ENCODE results near the gene GRM5.
"Not testable (repeated sequence)": the region's sequence is repeated elsewhere in the genome, so short reads cannot be mapped to it uniquely, and the experiment has no call there.

Gene GRM5

GRCh38 chr11:88541006-88541405, 524.8 kb downstream of the GRM5 start:
- H3K4me1 Mint-ChIP-seq: peaks cover 15% of the 10 kb centered on the region
- no peak overlapping the region for H3K27ac Mint-ChIP-seq
- H3K4me3 Mint-ChIP-seq: no peak overlapping the region
- H3K36me3 Mint-ChIP-seq: no peaks in the 10 kb centered on the region
- no peaks in the 10 kb centered on the region for H3K9me3 Mint-ChIP-seq
- no peak for DNase-seq (ENCODE audit: low spot score in 2 of 2)
- ATAC-seq: no peak

GRCh38 chr11:88538098-88538497, 527.7 kb downstream of the GRM5 start:
- H3K27ac Mint-ChIP-seq: no peak overlapping the region

DNA sequence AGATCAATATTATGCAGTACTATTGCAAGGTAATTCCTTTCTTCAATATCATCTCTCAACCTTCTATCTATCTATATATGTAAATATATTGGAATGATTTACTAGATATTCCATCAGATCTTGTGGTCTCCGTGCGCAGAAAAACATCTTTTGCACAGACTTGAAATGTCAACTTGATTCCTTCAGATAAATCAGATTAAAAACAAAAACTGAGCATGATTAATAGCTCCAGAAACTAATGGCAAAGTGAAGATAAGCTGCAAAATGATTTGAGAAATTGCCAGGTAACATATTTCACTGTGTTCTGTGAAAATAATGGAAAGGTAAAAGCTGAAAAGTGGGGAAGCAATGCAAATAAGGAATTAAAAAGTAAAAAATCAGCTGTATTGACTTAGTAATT, 528.2 kb downstream of the GRM5 start:
- no peak overlapping the region for H3K27ac Mint-ChIP-seq
- peaks cover 24% of the 10 kb centered on the region for H3K4me1 Mint-ChIP-seq
- H3K9me3 Mint-ChIP-seq: no peaks in the 10 kb centered on the region
- H3K4me3 Mint-ChIP-seq: no peak overlapping the region
- DNase-seq (ENCODE audit: low spot score in 2 of 2) (no peak), ATAC-seq (no peak)
- no peaks in the 10 kb centered on the region for H3K36me3 Mint-ChIP-seq

More at GRCh38 chr11:88538098-88538497, 527.7 kb downstream of the GRM5 start:
- DNase-seq (ENCODE audit: low spot score in 2 of 2): no peak
- H3K4me3 Mint-ChIP-seq: no peak overlapping the region
- no peaks in the 10 kb centered on the region for H3K36me3 Mint-ChIP-seq
- no peak for ATAC-seq
- H3K4me1 Mint-ChIP-seq: peaks cover 21% of the 10 kb centered on the region
- H3K9me3 Mint-ChIP-seq: no peaks in the 10 kb centered on the region

- ATAC-seq (no peak), DNase-seq (ENCODE audit: low spot score in 2 of 2) (no peak)
- no peak overlapping the region for H3K4me3 Mint-ChIP-seq
- H3K9me3 Mint-ChIP-seq: no peaks in the 10 kb centered on the region
- H3K36me3 Mint-ChIP-seq: no peaks in the 10 kb centered on the region
- peaks cover 24% of the 10 kb centered on the region for H3K4me1 Mint-ChIP-seq
- H3K27ac Mint-ChIP-seq: no peak overlapping the region
These were observed 529.0 kb downstream of the GRM5 start for GRCh38 chr11:88536616-88537265.

- Mint-ChIP-seq H3K9me3 (no peaks in the 10 kb centered on the region), H3K4me3 (no peak overlapping the region), H3K4me1 (peaks cover 24% of the 10 kb centered on the region), H3K36me3 (no peaks in the 10 kb centered on the region), H3K27ac (no peak overlapping the region)
- no peak for DNase-seq (ENCODE audit: low spot score in 2 of 2)
- ATAC-seq: peak; percentile 100
These were observed 529.8 kb downstream of the GRM5 start for GRCh38 chr11:88535916-88536547.

GRCh38 chr11:88535266-88535665, 530.5 kb downstream of the GRM5 start:
- Mint-ChIP-seq H3K36me3 (no peaks in the 10 kb centered on the region), H3K9me3 (no peaks in the 10 kb centered on the region), H3K4me3 (no peak overlapping the region), H3K4me1 (peaks cover 24% of the 10 kb centered on the region), H3K27ac (no peak overlapping the region)
- no peak for ATAC-seq
- no peak for DNase-seq (ENCODE audit: low spot score in 2 of 2)

GRCh38 chr11:88534706-88535105, 531.1 kb downstream of the GRM5 start:
- not testable (repeated sequence) for ATAC-seq; DNase-seq (ENCODE audit: low spot score in 2 of 2); H3K27ac Mint-ChIP-seq; H3K9me3 Mint-ChIP-seq; H3K4me3 Mint-ChIP-seq; H3K36me3 Mint-ChIP-seq
- peaks cover 24% of the 10 kb centered on the region for H3K4me1 Mint-ChIP-seq

- peaks cover 24% of the 10 kb centered on the region for H3K4me1 Mint-ChIP-seq
- no peaks in the 10 kb centered on the region for H3K9me3 Mint-ChIP-seq
- H3K27ac Mint-ChIP-seq: no peak overlapping the region
- no peak for ATAC-seq
- no peak for DNase-seq (ENCODE audit: low spot score in 2 of 2)
- no peaks in the 10 kb centered on the region for H3K36me3 Mint-ChIP-seq
- no peak overlapping the region for H3K4me3 Mint-ChIP-seq
These were observed 531.6 kb downstream of the GRM5 start for GRCh38 chr11:88534185-88534584.

DNA sequence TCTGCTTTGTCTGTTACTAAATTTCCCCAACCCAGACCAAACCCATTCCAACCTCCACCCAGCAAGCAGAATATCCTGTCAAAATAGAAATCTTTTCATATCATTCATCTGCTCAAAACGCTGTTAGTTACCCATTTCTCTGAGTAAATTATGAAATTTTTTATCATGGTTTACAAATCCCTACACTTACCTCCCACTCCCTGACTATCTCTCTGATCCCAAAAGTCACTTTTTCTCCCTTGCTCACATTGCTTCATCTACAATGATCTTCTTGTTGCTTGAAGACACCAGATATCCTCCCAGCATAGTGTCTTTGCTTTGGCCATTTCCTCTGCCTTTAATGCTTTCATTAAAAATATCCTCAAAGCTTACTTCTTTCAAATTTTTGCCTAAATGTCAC, 532.8 kb downstream of the GRM5 start:
- Mint-ChIP-seq H3K36me3 (no peaks in the 10 kb centered on the region), H3K4me1 (peaks cover 24% of the 10 kb centered on the region), H3K4me3 (no peak overlapping the region), H3K9me3 (no peaks in the 10 kb centered on the region), H3K27ac (no peak overlapping the region)
- no peak for DNase-seq (ENCODE audit: low spot score in 2 of 2)
- no peak for ATAC-seq

DNA sequence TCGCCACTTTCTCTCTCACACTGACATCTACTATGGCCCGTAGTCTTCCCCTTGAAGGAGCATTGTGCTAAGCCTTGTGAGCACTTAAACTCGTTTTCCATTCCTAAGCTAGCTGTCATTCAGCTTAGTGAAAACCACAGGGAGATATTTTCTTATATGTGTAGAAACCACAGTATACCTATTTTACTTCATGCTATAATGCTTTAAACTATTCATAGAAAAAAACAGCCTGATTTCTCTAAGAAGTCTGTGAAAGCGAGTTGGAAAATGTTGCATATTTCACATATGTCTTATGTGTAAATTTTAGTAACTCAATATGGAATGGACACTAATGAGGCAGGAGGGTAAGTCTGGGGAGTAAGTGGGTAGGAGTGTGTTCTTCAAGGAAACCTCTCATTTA, 534.0 kb downstream of the GRM5 start:
- Mint-ChIP-seq H3K36me3 (no peaks in the 10 kb centered on the region), H3K27ac (no peak overlapping the region), H3K4me3 (no peak overlapping the region), H3K4me1 (peaks cover 24% of the 10 kb centered on the region), H3K9me3 (no peaks in the 10 kb centered on the region)
- no peak for DNase-seq (ENCODE audit: low spot score in 2 of 2)
- ATAC-seq: no peak

GRCh38 chr11:88529426-88529825, 536.4 kb downstream of the GRM5 start:
- no peak overlapping the region for H3K27ac Mint-ChIP-seq
- no peaks in the 10 kb centered on the region for H3K9me3 Mint-ChIP-seq
- DNase-seq (ENCODE audit: low spot score in 2 of 2): no peak
- H3K36me3 Mint-ChIP-seq: no peaks in the 10 kb centered on the region
- H3K4me3 Mint-ChIP-seq: no peak overlapping the region
- no peak for ATAC-seq
- H3K4me1 Mint-ChIP-seq: peaks cover 8% of the 10 kb centered on the region

- ATAC-seq: no peak
- H3K27ac Mint-ChIP-seq: no peak overlapping the region
- no peaks in the 10 kb centered on the region for H3K4me1 Mint-ChIP-seq
- no peak overlapping the region for H3K4me3 Mint-ChIP-seq
- H3K9me3 Mint-ChIP-seq: no peaks in the 10 kb centered on the region
- no peaks in the 10 kb centered on the region for H3K36me3 Mint-ChIP-seq
- DNase-seq (ENCODE audit: low spot score in 2 of 2): no peak
These were observed 542.3 kb downstream of the GRM5 start for GRCh38 chr11:88523386-88524071.

GRCh38 chr11:88522624-88523385, 543.0 kb downstream of the GRM5 start:
- Mint-ChIP-seq H3K36me3 (no peaks in the 10 kb centered on the region), H3K9me3 (no peaks in the 10 kb centered on the region), H3K27ac (no peak overlapping the region), H3K4me1 (no peaks in the 10 kb centered on the region), H3K4me3 (no peak overlapping the region)
- ATAC-seq (no peak), DNase-seq (ENCODE audit: low spot score in 2 of 2) (no peak)

DNA sequence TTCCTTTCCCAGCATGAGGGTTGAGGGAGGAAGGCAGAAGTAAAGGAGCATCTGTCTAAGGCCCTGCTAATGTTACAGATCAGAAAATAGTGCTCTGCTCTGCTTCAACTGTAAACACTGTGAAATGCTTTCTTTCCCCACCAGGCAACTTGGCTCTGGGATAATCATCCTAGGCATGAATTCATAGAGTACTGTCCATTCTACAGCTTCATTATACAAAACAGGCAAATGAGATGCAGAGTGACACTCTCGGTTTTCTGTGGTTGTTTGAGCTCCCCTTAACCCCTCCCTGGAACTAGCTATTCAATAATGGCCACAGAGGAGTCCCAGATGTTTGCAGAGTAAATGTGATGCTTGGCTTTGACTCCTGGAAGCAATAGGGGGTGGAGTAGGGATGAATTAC, 544.0 kb downstream of the GRM5 start:
- H3K4me1 Mint-ChIP-seq: no peaks in the 10 kb centered on the region
- H3K27ac Mint-ChIP-seq: no peak overlapping the region
- H3K36me3 Mint-ChIP-seq: no peaks in the 10 kb centered on the region
- H3K9me3 Mint-ChIP-seq: no peaks in the 10 kb centered on the region
- no peak for ATAC-seq
- H3K4me3 Mint-ChIP-seq: no peak overlapping the region
- DNase-seq (ENCODE audit: low spot score in 2 of 2): no peak

DNA sequence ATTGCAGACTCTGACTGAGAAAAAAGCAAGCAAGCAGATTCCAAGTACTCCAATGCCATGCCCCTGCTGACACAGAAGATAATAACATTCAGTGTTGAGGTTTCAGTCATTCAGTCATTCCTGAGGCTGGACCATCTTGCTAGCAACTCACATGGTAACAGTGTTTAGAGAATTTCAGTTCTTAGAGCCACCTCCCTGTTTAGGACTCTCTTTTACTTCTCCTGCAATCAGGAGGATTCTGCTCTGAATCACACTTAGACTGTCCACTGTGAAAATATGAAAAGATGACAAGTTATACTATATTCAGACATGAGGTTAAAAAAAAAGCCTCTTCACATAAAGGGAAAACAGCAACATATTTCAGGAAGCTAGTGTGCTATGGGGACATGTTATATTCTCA, 544.4 kb downstream of the GRM5 start:
- ATAC-seq: no peak
- H3K9me3 Mint-ChIP-seq: no peaks in the 10 kb centered on the region
- no peak for DNase-seq (ENCODE audit: low spot score in 2 of 2)
- H3K27ac Mint-ChIP-seq: no peak overlapping the region
- no peaks in the 10 kb centered on the region for H3K4me1 Mint-ChIP-seq
- no peaks in the 10 kb centered on the region for H3K36me3 Mint-ChIP-seq
- no peak overlapping the region for H3K4me3 Mint-ChIP-seq

Measured in stimulated activated effector memory CD8-positive, alpha-beta T cell treated with anti-CD3 and anti-CD28 coated beads, Interleukin-12 subunit alpha, Interleukin-12 subunit beta, amount 100 ng/mL, for 72 hours (primary cell).